Measurements from ENCODE around the gene ZBTB12. TPM values are rescaled to one million over a fixed set of nuclear protein-coding genes. Genes with fewer than 3 reads are reported as not detected.

ZBTB12 gene
- total and polyA plus RNA-seq, 2 of the 13 experiments (the other 11 are each of a cell fraction or from before 2014, with no cell fraction given) = 4.8 to 6.0 TPM

DNA sequence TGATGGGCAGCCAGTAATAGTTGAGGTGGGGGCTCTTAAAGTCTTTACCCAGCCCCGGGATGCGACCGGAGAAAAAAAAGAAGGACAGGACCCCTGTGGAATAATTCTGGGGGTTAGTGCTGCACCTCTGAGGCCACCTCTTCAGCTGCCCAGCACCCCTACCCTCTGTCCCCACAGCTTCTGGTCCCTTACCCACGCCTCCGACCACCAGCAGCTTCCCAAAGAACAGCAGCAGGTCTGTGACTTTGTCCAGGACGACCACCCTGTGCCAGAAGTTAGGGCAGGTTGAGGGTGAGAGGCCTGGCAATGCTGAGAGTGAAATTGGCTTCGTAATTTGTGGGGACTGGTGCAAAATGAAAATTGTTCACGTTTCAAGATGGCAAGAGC is 37.1 kb downstream of the ZBTB12 start (continued):
- TF ChIP-seq, protein P1, sequence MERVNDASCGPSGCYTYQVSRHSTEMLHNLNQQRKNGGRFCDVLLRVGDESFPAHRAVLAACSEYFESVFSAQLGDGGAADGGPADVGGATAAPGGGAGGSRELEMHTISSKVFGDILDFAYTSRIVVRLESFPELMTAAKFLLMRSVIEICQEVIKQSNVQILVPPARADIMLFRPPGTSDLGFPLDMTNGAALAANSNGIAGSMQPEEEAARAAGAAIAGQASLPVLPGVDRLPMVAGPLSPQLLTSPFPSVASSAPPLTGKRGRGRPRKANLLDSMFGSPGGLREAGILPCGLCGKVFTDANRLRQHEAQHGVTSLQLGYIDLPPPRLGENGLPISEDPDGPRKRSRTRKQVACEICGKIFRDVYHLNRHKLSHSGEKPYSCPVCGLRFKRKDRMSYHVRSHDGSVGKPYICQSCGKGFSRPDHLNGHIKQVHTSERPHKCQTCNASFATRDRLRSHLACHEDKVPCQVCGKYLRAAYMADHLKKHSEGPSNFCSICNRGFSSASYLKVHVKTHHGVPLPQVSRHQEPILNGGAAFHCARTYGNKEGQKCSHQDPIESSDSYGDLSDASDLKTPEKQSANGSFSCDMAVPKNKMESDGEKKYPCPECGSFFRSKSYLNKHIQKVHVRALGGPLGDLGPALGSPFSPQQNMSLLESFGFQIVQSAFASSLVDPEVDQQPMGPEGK (CRISPR knock-in tag; IDR thresholded peaks at IDR 0.05) = no peak
- TF ChIP-seq SRSF1 (optimal IDR thresholded peaks at IDR 0.05; ENCODE audit: low read depth, low read length) (peak; percentile 9), ZNF230 (CRISPR knock-in tag; IDR thresholded peaks at IDR 0.05) (0 out of 2 replicates have a peak, but pooled peaks have one; percentile 17), CAMTA2 (CRISPR knock-in tag; IDR thresholded peaks at IDR 0.05; ENCODE audit: borderline replicate concordance) (0 out of 2 replicates have a peak, but pooled peaks have one; percentile 7), MATR3 (CRISPR knock-in tag; IDR thresholded peaks at IDR 0.05) (no peak), HNRNPL (IDR thresholded peaks at IDR 0.05; ENCODE audit: low read depth, low read length) (0 out of 2 replicates have a peak, but pooled peaks have one; percentile 23), ZNF251 (CRISPR knock-in tag; IDR thresholded peaks at IDR 0.05) (0 out of 2 replicates have a peak, but pooled peaks have one; percentile 34), ZNF143 (CRISPR knock-in tag; IDR thresholded peaks at IDR 0.05) (0 out of 2 replicates have a peak, but pooled peaks have one; percentile 4), ZNF256 (CRISPR knock-in tag; conservative IDR thresholded peaks at IDR 0.05) (no peak)
- TF ChIP-seq, protein P2, sequence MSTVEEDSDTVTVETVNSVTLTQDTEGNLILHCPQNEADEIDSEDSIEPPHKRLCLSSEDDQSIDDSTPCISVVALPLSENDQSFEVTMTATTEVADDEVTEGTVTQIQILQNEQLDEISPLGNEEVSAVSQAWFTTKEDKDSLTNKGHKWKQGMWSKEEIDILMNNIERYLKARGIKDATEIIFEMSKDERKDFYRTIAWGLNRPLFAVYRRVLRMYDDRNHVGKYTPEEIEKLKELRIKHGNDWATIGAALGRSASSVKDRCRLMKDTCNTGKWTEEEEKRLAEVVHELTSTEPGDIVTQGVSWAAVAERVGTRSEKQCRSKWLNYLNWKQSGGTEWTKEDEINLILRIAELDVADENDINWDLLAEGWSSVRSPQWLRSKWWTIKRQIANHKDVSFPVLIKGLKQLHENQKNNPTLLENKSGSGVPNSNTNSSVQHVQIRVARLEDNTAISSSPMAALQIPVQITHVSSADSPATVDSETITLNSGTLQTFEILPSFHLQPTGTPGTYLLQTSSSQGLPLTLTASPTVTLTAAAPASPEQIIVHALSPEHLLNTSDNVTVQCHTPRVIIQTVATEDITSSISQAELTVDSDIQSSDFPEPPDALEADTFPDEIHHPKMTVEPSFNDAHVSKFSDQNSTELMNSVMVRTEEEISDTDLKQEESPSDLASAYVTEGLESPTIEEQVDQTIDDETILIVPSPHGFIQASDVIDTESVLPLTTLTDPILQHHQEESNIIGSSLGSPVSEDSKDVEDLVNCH (CRISPR knock-in tag; IDR thresholded peaks at IDR 0.05) = 0 out of 2 replicates have a peak, but pooled peaks have one; percentile 8
- TF ChIP-seq, protein P3, sequence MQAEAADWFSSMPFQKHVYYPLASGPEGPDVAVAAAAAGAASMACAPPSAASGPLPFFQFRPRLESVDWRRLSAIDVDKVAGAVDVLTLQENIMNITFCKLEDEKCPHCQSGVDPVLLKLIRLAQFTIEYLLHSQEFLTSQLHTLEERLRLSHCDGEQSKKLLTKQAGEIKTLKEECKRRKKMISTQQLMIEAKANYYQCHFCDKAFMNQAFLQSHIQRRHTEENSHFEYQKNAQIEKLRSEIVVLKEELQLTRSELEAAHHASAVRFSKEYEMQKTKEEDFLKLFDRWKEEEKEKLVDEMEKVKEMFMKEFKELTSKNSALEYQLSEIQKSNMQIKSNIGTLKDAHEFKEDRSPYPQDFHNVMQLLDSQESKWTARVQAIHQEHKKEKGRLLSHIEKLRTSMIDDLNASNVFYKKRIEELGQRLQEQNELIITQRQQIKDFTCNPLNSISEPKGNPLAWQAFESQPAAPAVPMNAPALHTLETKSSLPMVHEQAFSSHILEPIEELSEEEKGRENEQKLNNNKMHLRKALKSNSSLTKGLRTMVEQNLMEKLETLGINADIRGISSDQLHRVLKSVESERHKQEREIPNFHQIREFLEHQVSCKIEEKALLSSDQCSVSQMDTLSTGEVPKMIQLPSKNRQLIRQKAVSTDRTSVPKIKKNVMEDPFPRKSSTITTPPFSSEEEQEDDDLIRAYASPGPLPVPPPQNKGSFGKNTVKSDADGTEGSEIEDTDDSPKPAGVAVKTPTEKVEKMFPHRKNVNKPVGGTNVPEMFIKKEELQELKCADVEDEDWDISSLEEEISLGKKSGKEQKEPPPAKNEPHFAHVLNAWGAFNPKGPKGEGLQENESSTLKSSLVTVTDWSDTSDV (CRISPR knock-in tag; IDR thresholded peaks at IDR 0.05) = peak; percentile 51; the same call in 1 of the 2 replicates
- TF ChIP-seq, protein P4, sequence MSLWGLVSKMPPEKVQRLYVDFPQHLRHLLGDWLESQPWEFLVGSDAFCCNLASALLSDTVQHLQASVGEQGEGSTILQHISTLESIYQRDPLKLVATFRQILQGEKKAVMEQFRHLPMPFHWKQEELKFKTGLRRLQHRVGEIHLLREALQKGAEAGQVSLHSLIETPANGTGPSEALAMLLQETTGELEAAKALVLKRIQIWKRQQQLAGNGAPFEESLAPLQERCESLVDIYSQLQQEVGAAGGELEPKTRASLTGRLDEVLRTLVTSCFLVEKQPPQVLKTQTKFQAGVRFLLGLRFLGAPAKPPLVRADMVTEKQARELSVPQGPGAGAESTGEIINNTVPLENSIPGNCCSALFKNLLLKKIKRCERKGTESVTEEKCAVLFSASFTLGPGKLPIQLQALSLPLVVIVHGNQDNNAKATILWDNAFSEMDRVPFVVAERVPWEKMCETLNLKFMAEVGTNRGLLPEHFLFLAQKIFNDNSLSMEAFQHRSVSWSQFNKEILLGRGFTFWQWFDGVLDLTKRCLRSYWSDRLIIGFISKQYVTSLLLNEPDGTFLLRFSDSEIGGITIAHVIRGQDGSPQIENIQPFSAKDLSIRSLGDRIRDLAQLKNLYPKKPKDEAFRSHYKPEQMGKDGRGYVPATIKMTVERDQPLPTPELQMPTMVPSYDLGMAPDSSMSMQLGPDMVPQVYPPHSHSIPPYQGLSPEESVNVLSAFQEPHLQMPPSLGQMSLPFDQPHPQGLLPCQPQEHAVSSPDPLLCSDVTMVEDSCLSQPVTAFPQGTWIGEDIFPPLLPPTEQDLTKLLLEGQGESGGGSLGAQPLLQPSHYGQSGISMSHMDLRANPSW (CRISPR knock-in tag; IDR thresholded peaks at IDR 0.05; ENCODE audit: borderline replicate concordance) = 0 out of 2 replicates have a peak, but pooled peaks have one; percentile 32
- TF ChIP-seq, protein P5, sequence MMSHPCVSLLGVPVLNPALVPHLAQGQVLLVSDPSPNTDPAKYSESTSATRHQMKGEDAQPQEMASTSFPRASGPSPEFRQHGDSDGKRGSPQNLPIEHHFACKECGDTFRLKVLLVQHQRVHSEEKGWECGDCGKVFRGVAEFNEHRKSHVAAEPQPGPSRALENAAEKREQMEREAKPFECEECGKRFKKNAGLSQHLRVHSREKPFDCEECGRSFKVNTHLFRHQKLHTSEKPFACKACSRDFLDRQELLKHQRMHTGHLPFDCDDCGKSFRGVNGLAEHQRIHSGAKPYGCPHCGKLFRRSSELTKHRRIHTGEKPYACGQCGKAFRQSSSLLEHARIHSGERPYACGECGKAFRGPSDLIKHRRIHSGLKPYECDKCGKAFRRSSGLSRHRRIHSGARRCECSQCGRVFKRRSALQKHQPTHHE (CRISPR knock-in tag; IDR thresholded peaks at IDR 0.05; ENCODE audit: borderline replicate concordance) = no peak
- TF ChIP-seq, protein P6, sequence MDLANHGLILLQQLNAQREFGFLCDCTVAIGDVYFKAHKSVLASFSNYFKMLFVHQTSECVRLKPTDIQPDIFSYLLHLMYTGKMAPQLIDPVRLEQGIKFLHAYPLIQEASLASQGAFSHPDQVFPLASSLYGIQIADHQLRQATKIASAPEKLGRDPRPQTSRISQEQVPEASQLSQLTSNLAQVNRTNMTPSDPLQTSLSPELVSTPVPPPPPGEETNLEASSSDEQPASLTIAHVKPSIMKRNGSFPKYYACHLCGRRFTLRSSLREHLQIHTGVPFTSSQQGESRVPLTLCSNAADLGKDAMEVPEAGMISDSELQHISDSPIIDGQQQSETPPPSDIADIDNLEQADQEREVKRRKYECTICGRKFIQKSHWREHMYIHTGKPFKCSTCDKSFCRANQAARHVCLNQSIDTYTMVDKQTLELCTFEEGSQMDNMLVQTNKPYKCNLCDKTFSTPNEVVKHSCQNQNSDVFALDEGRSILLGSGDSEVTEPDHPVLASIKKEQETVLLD (CRISPR knock-in tag; IDR thresholded peaks at IDR 0.05; ENCODE audit: low read depth) = 0 out of 2 replicates have a peak, but pooled peaks have one; percentile 2

All from HepG2 (cell line).